Measurements from ENCODE around the gene TLR3.
"Not testable (repeated sequence)": the region's sequence is repeated elsewhere in the genome, so short reads cannot be mapped to it uniquely, and the experiment has no call there.

TLR3 gene

GRCh38 chr4:186050135-186050534 lies 18.8 kb upstream of the TLR3 start:
- not testable (repeated sequence) for DNase-seq (ENCODE audit: low read depth in 2 of 2)

DNA sequence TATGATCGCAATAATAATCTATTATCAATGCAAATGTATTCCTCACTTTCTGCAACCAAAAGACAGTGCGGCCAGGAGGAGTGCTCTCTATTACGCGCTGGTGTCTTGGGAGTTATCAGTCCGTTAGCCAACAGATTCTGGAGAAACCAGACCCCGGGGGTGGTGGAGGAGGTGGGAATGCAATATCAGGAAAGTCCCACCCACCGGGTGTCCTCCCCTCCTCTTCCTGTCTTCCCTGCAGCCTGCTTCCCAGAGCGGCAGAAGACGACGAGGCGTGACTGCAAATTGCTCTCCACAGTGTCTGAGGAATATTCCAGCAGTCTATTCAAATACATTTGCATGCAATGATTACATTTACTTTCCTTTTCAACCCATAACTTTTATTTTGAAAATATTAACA lies 17.9 kb upstream of the TLR3 start:
- DNase-seq (ENCODE audit: low read depth in 2 of 2), result no peak

DNA sequence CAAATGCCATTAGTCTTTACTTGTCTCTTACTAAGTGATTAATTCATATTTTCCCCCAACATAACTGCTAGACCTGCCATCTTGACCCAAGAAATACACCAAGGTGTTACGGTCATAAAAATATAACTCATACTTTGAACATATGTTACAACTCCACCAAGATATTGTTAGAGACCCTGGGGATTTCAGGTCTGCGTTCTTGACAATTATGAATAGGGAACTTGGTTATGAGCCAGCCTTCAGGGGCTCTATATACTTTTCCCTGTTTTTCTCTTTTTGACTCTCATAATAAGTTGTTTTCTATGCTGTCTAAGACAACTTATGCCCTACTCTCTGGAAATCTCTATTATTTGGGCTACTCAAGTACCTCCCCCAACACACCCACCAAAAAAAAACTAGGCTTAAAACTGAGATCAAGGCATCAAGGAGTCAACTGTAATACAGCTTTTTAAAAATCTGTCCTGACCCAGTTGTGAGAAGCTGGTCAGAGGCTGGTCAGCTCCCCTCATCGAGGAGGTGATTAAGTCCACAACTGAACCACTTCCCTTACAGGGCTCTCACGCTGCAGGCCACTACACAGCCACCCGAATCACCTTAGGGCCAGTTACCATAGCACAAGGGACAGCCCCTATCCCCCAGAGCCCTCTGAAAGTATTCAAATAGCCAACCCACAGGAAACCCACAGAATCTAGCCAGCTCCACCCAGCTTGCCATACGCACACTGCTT lies 10.5 kb upstream of the TLR3 start:
- DNase-seq (ENCODE audit: low read depth in 2 of 2), result no peak

DNA sequence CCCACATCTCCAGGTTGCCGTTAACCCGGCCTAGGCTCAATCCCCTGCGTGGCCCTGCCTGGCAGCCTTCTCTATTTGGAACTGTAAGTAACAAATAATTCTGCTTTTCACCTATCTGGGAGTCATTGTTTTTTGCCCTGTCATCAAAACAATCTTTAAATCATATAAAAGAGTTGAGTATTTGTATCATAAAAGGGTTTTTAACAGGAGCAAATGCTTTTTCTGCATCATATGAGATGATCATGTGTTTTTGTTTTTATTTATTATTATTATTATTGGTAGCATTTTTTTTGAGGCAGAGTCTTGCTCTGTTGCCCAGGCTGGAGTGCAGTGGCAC lies 10.0 kb upstream of the TLR3 start:
- no peak for DNase-seq (ENCODE audit: low read depth in 2 of 2)

DNA sequence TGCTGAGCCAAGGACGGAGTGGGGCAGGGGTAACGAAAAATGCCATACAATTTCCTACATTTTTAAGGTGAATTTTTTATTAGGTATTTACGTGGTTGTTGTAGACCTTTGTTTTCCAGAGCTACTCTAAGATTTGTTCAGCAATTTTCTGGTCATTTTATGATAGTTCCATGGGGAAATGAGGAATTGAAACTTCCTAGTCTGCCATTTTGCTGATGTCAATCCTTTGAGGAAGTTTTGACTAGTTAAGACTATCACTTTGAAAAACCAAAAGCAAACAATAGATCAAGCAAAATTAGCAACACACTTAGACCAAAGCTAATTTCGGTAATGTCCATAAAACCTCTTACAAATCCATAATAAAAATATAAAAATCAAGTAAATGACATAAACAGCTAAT lies 7.0 kb upstream of the TLR3 start:
- DNase-seq (ENCODE audit: low read depth in 2 of 2), result no peak

DNA sequence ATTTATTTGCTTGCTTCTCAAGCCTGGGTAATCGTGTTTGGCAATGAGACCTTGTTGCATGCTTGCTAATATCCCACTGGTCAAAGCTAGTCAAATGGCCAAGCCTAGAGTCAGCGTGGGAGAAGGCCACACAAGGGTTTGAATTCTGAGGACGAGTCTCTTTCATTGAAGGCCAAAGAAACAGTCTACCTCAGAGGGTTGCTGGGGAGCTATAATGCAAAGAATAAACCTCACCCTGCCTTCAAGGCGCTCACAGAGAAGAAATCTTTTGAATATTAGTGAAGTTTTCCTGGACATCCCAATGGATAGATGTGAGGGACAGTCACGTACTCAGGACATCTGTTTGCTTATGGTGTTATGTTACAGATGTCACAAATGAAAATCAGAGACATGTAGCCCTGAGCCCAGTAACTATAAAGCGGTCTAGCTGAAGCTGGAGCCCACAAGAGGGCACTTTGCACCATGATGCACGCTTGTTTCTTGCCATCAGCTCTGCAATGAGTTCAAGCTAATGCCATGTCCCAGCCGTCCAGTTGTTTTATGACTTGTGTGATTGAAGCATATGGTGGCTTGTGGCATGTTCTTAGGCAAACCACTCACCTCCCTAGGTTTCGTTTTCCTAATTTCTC lies 1.1 kb upstream of the TLR3 start:
- peak in 1 of 2 donors; percentile 6 for DNase-seq (ENCODE audit: low read depth in 2 of 2)

DNA sequence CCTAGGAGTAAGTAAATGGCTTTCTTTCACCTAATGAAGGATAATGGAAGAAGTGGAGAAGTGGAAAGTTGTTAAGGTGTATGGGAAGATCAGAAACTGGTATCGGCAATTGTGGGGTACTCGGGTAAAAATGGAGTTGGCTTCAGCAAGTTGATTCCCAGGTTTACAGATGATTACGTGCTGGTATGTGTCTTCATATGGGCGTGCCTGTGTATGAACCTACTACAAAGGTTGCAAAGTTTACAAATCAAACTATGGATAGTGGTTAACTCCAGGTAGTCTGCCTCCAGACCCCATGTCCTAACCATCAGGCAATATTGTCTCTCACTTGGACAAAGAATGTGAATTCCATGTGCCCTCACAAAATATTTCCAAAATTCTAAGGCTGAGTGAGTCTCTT lies 773 bp downstream of the TLR3 start:
- no peak for DNase-seq (ENCODE audit: low read depth in 2 of 2)

- DNase-seq (ENCODE audit: low read depth in 2 of 2), result no peak
Measured at GRCh38 chr4:186072516-186072915, 3.6 kb downstream of the TLR3 start.

DNA sequence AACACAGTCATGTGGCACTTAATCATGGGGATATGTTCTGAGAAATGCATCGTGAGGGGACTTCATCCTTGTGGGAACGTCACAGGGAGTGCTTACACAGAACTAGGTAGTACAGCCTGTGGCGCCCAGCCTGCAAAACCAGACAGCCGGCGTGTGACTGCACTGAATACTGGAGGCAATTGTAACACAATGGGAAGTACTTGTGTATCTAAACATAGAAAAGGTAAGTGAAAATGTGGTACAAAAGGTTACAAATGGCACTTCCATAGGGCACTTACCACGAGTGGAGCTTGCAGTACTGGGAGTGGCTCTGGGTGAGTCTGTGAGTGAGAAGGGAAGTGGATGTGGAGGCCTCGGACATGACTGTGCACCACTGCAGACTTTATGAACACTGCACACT lies 5.2 kb downstream of the TLR3 start:
- DNase-seq (ENCODE audit: low read depth in 2 of 2), result no peak

GRCh38 chr4:186078981-186079638 lies 10.2 kb downstream of the TLR3 start:
- no peak for DNase-seq (ENCODE audit: low read depth in 2 of 2)

- DNase-seq (ENCODE audit: low read depth in 2 of 2), result no peak
Measured at GRCh38 chr4:186079694-186080093, 10.7 kb downstream of the TLR3 start.

GRCh38 chr4:186081202-186081807 lies 12.3 kb downstream of the TLR3 start:
- no peak for DNase-seq (ENCODE audit: low read depth in 2 of 2)

DNA sequence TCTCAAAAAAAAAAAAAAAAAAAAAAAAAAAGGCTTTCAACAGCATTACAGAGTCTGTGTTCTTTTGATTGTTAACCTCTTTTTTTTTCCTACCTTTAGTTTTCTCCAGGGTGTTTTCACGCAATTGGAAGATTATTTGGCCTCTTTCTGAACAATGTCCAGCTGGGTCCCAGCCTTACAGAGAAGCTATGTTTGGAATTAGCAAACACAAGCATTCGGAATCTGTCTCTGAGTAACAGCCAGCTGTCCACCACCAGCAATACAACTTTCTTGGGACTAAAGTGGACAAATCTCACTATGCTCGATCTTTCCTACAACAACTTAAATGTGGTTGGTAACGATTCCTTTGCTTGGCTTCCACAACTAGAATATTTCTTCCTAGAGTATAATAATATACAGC lies 13.3 kb downstream of the TLR3 start:
- DNase-seq (ENCODE audit: low read depth in 2 of 2), result no peak

GRCh38 chr4:186088523-186088922 lies 19.6 kb downstream of the TLR3 start:
- no peak for DNase-seq (ENCODE audit: low read depth in 2 of 2)

DNA sequence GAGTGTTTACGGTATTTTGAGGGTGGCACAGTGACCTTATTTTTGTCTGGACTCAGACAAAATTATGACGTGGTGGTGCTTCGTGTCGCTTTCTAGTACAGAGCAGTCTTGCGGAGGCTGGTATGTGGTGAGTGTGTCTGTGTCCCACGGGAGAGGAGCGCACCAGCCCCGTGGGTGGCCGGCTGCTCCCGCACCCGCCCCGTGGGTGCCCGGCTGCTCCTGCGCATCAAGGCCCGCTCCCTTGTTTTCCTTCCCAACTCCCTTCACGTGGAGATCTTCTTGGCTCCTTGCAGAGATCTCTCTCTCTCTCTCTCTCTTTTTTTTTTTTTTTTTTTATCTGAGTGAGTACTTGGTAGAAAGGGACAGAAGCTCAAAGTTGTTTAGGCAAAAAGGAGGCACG lies 23.3 kb downstream of the TLR3 start:
- DNase-seq (ENCODE audit: low read depth in 2 of 2), result no peak

GRCh38 chr4:186095406-186095805 lies 26.4 kb downstream of the TLR3 start:
- no peak for DNase-seq (ENCODE audit: low read depth in 2 of 2)

DNA sequence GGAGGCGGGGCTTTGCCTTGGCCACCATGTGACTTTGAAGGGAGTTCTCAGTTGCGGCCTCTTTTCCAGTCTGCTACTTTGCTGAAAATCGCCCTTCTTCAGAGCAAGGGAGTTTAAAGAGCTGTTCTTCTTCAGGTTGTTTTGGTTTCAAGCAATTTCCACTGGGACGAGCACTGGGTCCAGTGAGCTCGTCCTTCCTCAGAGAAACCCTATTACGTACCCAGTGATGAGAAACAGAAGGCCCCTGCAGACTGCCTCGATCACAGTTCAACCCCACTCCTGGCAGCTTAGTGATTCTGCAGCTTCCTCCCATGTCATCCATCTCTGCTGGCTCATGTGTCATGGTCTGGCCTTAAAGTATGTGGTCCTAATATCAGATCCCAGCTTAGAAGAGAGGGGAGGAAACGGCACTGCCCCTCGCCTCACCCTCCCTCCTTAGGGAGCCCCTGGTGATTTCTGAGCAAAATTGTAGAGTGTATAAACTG lies 27.8 kb downstream of the TLR3 start:
- DNase-seq (ENCODE audit: low read depth in 2 of 2), result no peak

DNA sequence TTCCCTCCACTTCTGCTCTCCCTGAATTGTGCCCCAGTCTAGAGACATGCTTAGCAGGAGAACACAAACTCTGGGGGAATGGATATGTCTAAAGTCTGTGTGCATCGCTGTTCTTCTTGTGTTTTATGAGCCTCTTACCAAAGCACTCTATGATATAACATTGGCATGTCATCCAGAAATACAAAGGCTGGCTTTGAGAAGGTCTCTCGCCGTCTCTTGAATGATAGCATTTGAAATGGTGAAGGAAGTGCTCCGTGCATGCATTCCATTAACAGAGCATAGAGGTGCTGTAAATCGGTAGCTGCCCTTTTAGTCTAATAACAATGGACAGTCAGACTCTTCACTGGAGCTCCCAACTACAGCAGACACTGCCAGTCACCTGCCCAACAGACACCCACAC lies 28.4 kb downstream of the TLR3 start:
- no peak for DNase-seq (ENCODE audit: low read depth in 2 of 2)

GRCh38 chr4:186102931-186103330 lies 34.0 kb downstream of the TLR3 start:
- no peak for DNase-seq (ENCODE audit: low read depth in 2 of 2)

- peak in 1 of 2 donors; percentile 6 for DNase-seq (ENCODE audit: low read depth in 2 of 2)
Measured at GRCh38 chr4:186104114-186104889, 35.3 kb downstream of the TLR3 start, which contains the start of gene FAM149A. TSS of gene FAM149A (plus strand) at chr4:186104704.

GRCh38 chr4:186104890-186105646 lies 36.1 kb downstream of the TLR3 start:
- DNase-seq (ENCODE audit: low read depth in 2 of 2), result no peak
